ENCODE data around the gene COL4A2.

- TF ChIP-seq EZH2 (IDR thresholded peaks at IDR 0.05; ENCODE audit: insufficient read depth, poor library complexity, severe bottlenecking) (no peak), EZH2phosphoT487 (IDR thresholded peaks at IDR 0.05; ENCODE audit: insufficient read depth, low read depth) (no peak)
Measured at GRCh38 chr13:110318920-110319319, 11.8 kb downstream of the COL4A2 start.
